HG03575 (cell line): Measurements from ENCODE around the gene CRADD.
"Not testable (repeated sequence)": the region's sequence is repeated elsewhere in the genome, so short reads cannot be mapped to it uniquely, and the experiment has no call there.

Source experiments
- ATAC-seq: cut with Tn5 transposase; IDR thresholded peaks from one replicate; pipeline ENCODE4 v1.9.1; 2021; ENCODE audit not compliant: unreplicated experiment, insufficient number of reproducible peaks, low FRiP score; ENCODE audit errors: extremely low read depth

The CRADD gene

GRCh38 chr12:93677195-93678064 is at the start of gene CRADD:
Gene CRADD (plus strand): TSS chr12:93677375.
- peak; percentile 80 for ATAC-seq

- ATAC-seq = no peak
These were observed 44.8 kb upstream of the CRADD start for GRCh38 chr12:93632383-93632782.

DNA sequence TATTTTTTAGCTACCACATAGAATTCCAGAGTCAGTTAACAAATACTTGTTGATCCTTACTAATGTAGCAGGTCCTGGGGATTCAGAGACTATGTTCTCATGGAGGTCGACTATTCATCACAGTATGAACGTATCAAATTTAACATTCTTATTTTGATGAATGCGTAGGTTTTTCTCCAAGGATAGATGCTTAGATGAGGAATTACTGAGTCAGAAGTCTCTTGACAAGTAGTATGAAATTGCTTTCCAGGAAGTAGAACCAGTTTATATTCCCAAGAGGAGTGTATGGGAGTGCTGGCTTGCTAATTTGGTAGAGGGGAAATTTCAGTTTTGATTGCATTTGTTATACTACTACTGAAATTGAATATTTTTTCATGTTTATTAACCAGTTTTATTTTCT is 42.8 kb upstream of the CRADD start:
- no peak for ATAC-seq

DNA sequence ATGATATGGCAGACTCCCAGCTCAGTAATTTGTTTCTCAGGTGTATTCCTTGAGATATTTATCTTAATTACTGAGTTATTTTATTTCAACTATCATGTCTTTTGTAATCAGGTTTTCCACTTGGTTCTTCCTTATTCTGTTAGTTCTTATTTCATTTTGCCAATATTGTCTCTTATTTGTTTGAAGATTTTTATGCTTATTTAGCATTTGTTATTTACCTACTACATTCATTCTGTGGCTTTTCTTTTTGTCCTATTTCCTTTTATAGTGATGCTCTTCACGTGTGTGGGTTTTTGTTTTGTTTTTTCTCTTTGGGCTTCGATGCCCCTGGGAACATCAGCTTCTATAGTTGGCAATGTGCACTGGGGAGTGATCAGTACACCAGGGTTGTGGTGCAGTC is 40.5 kb upstream of the CRADD start:
- ATAC-seq = no peak

DNA sequence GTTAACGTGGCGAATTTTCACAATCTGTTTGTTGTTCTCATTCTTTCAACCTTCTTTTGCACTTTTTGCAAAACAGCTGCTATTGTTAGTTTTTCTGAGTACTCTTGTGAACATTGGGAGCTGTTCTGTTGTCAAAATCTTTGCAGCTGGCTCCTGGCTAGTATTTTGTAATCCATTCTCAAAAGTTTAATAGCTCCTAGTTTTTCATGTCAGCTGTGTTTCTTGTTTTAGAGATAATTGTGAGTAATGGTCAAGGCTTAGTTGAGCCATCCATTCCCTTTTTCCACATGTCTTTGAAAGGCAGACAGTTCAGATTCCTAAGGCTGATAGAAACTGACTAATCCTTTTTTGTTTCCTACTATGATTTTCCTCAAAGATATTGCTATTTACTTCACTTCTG is 39.1 kb upstream of the CRADD start:
- ATAC-seq = no peak

- ATAC-seq = no peak
These were observed 38.2 kb upstream of the CRADD start for GRCh38 chr12:93638954-93639353.

DNA sequence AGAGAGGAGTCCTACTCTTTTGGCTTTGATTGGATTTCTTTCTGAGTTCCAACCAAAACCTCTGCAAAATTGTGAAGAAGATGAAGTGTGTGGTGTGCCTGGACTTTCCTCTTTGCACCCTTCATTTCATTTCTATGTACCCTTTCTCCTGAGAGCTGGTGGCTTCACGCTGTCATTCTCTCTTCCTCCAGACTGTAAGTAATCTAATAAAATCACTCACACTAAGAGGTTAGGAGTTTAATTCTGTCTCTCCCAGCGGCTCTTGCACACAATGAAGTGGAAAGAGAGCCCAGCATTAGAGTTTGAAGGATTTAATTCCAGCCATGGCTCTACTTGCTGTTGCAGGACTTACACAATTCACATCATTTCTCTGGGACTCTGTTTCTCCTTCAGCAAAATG is 37.8 kb upstream of the CRADD start:
- no peak for ATAC-seq

DNA sequence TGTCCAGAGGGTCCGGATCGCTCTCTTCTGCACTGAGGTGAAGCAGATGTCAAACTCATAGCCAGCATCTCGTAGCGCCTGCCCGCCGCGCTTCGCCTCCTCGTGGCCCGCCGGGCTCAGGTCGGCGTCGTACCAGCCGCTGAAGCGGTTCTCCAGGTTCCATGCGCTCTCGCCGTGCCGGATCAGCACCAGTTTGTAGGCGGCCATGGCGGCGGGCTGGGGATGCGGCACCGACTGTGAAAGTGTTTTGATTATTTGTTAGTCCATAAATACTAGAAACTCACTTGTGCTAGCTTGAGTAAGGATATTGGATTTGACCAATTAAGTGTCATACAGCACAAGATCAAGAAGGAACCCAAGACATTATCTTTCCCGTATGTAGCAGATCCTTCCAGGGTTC is 35.8 kb upstream of the CRADD start:
- not testable (repeated sequence) for ATAC-seq

GRCh38 chr12:93642751-93643150 is 34.4 kb upstream of the CRADD start:
- no peak for ATAC-seq

GRCh38 chr12:93645702-93646101 is 31.5 kb upstream of the CRADD start:
- ATAC-seq = no peak

DNA sequence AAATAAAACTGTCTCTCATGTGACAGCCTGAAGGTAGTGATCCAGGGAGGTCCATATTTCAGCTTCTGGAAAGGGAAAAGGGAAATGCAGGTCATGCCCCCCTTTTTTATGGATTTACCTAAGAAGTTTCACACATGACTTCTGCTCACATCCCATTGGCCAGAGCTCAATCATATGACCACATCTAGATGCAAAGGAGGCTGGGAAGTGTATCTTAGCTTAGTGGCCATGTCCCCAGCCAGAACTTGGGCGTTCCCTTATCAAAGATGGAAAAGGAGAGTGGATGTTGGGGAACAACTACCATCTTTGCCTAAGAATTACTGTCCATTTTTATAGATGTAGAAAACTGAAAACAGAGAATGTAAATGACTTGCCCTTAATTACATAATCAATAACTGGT is 26.5 kb upstream of the CRADD start:
- no peak for ATAC-seq

GRCh38 chr12:93653079-93653478 is 24.1 kb upstream of the CRADD start:
- no peak for ATAC-seq

GRCh38 chr12:93653712-93654111 is 23.5 kb upstream of the CRADD start:
- ATAC-seq = no peak

GRCh38 chr12:93654421-93654820 is 22.8 kb upstream of the CRADD start:
- no peak for ATAC-seq

GRCh38 chr12:93657071-93657470 is 20.1 kb upstream of the CRADD start:
- no peak for ATAC-seq

DNA sequence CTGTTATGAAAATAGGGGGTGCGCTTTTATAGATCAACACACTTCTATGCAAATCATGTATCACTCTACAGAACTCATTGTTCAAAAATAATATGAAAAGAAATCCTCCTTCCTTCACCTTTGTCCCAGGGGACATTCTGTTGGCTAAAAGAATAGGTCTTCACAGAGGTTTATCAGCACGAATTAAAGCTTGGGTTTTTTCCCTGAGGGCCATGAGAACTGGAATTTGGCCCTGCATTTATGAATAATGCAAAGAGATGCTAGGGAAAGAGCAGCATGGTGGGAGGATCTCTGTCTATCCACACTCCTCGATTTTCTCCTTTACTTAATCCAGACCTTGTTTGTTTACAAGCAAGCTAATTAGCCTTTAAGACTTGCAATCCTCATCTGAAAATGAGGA is 16.2 kb upstream of the CRADD start:
- no peak for ATAC-seq

DNA sequence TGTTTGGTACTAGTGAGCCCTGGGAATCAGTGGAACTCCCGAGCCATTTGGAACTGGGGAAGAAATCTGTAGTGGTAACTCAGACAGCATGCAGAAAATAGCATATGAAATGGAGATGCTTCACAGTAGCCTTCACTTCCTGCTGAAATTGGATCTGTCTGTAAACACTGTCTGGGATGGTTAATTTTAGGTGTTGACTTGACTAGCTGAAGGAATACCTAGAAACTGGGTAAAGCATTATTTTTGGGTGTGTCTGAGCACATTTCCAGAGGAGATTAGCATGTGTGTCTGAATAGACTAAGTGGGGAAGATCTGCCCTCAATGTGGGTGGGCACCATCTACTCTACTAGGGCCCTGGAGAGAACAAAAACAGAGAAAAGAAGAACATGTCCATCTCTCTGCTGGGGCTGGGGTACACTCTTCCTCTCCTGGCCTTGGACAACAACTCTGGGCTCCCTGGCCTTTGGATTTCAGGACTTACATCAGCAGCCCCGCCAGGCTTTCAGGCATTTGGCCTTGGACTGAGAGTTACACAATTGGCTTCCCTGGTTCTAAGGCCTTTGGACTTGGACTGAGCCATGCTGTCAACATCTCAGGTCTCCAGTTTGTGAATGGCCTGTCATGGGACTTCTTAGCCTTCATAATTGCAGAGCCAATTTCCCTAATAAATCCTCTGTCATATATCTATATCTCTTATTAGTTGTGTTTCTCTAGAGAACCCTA is 14.0 kb upstream of the CRADD start:
- ATAC-seq = no peak

DNA sequence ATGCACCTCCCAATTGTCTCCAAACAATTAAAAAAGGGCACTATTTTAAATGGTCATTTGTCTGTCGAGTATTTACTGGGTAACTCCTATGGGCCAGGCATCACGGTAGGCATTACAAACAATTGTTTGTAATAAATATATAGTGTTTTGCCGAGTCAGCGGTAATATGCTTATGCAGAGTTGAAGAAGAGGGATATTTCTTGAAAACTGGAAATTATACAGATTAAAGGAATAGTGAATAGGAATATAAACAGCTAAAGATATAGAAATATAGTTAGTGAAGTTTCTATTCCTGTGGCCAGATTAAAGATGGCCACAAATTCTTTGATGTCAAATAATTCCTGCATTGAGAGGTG is 13.5 kb upstream of the CRADD start:
- no peak for ATAC-seq

GRCh38 chr12:93664573-93665138 is 12.5 kb upstream of the CRADD start:
- ATAC-seq = no peak

- no peak for ATAC-seq
These were observed 9.5 kb upstream of the CRADD start for GRCh38 chr12:93667672-93668071.
